ENCODE results near the gene CDH23. TPM values are rescaled to one million over a fixed set of nuclear protein-coding genes. Genes with fewer than 3 reads are reported as not detected.

The CDH23 gene
- total and polyA plus RNA-seq, 9 of the 15 experiments (the other 6 are each of a cell fraction or from before 2014, with no cell fraction given): 0.18 to 1.2 (median 0.47) TPM

- TF ChIP-seq GATAD2B (IDR thresholded peaks at IDR 0.05; ENCODE audit: borderline replicate concordance): no peak
- no peak for TF ChIP-seq ZNF778 (CRISPR knock-in tag; IDR thresholded peaks at IDR 0.05)
- no peak for TF ChIP-seq ZKSCAN1 (IDR thresholded peaks at IDR 0.05; ENCODE audit: low read depth, low read length)
- TF ChIP-seq CEBPZ (IDR thresholded peaks at IDR 0.05; ENCODE audit: borderline replicate concordance, low read depth, low read length): no peak
- no peak for TF ChIP-seq STAT5B (CRISPR knock-in tag; IDR thresholded peaks at IDR 0.05)
- no peak for TF ChIP-seq FOXA3 (CRISPR knock-in tag; conservative IDR thresholded peaks at IDR 0.05 in 1 of 2, IDR thresholded peaks at IDR 0.05 in 1 of 2)
- TF ChIP-seq KLF13 (tag; IDR thresholded peaks at IDR 0.05; ENCODE audit: borderline replicate concordance, low read depth): no peak
- no peak for TF ChIP-seq FOXP4 (CRISPR knock-in tag; IDR thresholded peaks at IDR 0.05; ENCODE audit: borderline replicate concordance)
- no peak for TF ChIP-seq SLC30A9 (CRISPR knock-in tag; IDR thresholded peaks at IDR 0.05)
- TF ChIP-seq ATF2 (CRISPR knock-in tag; IDR thresholded peaks at IDR 0.05): no peak
- no peak for TF ChIP-seq DEAF1 (CRISPR knock-in tag; IDR thresholded peaks at IDR 0.05)
- no peak for TF ChIP-seq NKRF (IDR thresholded peaks at IDR 0.05; ENCODE audit: borderline replicate concordance)
- peak; percentile 69 for TF ChIP-seq DPF2 (IDR thresholded peaks at IDR 0.05)
- TF ChIP-seq MBD2 (IDR thresholded peaks at IDR 0.05; ENCODE audit: borderline replicate concordance, low read depth): peak; percentile 14; the same call in 1 of the 2 replicates
- no peak for TF ChIP-seq SP2 (IDR thresholded peaks at IDR 0.05; ENCODE audit: extremely low read depth, low read depth, low read length, poor library complexity, severe bottlenecking)
- peak; percentile 17; the same call in 1 of the 2 replicates for TF ChIP-seq ZBTB7A (IDR thresholded peaks at IDR 0.05; ENCODE audit: borderline replicate concordance, control insufficient read depth, low read depth, low read length)
Observed at GRCh38 chr10:71632896-71633600, 236.3 kb downstream of the CDH23 start (continued).
